K562 (cell line): ENCODE results near the gene GPR52.

Experiments
- CREB3 ChIP-seq: fragments of 450-650 bp; conservative IDR thresholded peaks from 2 replicates; pipeline ENCODE4 v1.6.1; 2016; ENCODE audit warnings: missing genetic modification characterization, low read depth, mild to moderate bottlenecking, missing compliant biosample characterization, moderate library complexity
- CTCF ChIP-seq, 3 experiments: IDR thresholded peaks in 2 of 3; conservative IDR thresholded peaks in 1 of 3; 2 replicates each; pipeline ENCODE4 v1.5.1; 2011 to 2012; ENCODE audit warnings: low read length in 3 of 3, mild to moderate bottlenecking in 3 of 3, control low read depth in 2 of 3, improper control_type of control experiment in 1 of 3, inconsistent platforms in 1 of 3, low read depth in 1 of 3, mixed read lengths in 1 of 3, moderate library complexity in 1 of 3; ENCODE audit not compliant: insufficient read depth in 2 of 3
- POLR2AphosphoS5 ChIP-seq: IDR thresholded peaks from 2 replicates; pipeline ENCODE4 v1.6.1; 2011; ENCODE audit warnings: mild to moderate bottlenecking, low read depth, low read length, moderate library complexity; ENCODE audit not compliant: control insufficient read depth, insufficient read depth
- TCF7 ChIP-seq: sonication (generic); IDR thresholded peaks from 2 replicates; pipeline ENCODE4 v1.6.1; 2016; ENCODE audit warnings: antibody characterized with exemption, borderline replicate concordance
- ZNF146 ChIP-seq: IDR thresholded peaks from one replicate; pipeline ENCODE4 v1.6.1; 2018; ENCODE audit warnings: missing compliant biosample characterization; ENCODE audit not compliant: unreplicated experiment

DNA sequence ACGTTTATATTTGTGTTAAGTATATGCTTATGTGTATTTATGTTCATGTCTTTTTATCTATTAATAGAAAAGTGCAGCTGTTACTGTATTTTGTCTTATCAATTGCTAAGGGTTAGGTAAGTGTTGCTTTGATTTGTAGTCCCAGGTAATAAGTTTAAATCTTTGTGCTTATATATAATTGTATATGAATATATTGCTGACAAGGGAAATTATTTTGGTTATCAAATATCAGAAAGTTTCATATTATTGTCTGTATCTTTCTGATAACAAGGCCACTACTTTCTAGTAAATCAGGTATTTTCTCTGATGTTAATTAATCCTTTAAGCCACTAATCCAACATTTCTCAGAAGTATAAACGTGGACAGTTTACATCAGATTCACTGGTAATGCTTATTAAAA, 21.3 kb downstream of the GPR52 start:
- TF ChIP-seq TCF7 (no peak), ZNF146 (CRISPR knock-in tag) (no peak), POLR2AphosphoS5 (no peak), CREB3 (tag) (no peak), CTCF (IDR thresholded peaks at IDR 0.05 in 2 of 3, conservative IDR thresholded peaks at IDR 0.05 in 1 of 3; ENCODE audit: insufficient read depth in 2 of 3, low read depth in 1 of 3, low read length in 3 of 3) (no peak)
